ENCODE results near the gene HSBP1L1. TPM values are rescaled to one million over a fixed set of nuclear protein-coding genes. Genes with fewer than 3 reads are reported as not detected.

Gene HSBP1L1
- total RNA-seq, 1 donor from 2014 or later, result 1.3 TPM

GRCh38 chr18:79948719-79949411 lies 15.6 kb upstream of the HSBP1L1 start:
- Histone ChIP-seq H3K4me1 (peaks cover 11 to 23% of the 10 kb centered on the region in 2 donors), H3K36me3 (no peaks in the 10 kb centered on the region), H3K9me3 (no peaks in the 10 kb centered on the region), H3K27ac (no peak overlapping the region), H3K4me3 (peak overlapping the region in 1 of 2 donors; percentile 100), H3K27me3 (no peaks in the 10 kb centered on the region)
- peak in 1 of 2 donors; percentile 54 for DNase-seq (ENCODE audit: low spot score in 2 of 2)
- TF ChIP-seq CTCF (IDR thresholded peaks at IDR 0.05), result no peak
- intact Hi-C loops (cut with DNase I), result no loop called here

- Histone ChIP-seq H3K36me3 (no peaks in the 10 kb centered on the region), H3K4me3 (peak overlapping the region; percentile 98 to 100), H3K27ac (no peak overlapping the region), H3K27me3 (no peaks in the 10 kb centered on the region), H3K9me3 (no peaks in the 10 kb centered on the region), H3K4me1 (peaks cover 11 to 23% of the 10 kb centered on the region in 2 donors)
- peak in 1 of 2 donors; percentile 69 for DNase-seq (ENCODE audit: low spot score in 2 of 2)
- intact Hi-C loops (cut with DNase I), result loop anchor here (2.0 to 10.0 kb wide), 3 partner anchors 159 to 885 kb away; partner anchors contain the start of genes ADNP2 and ATP9B
- no peak for TF ChIP-seq CTCF (IDR thresholded peaks at IDR 0.05)
These were observed 14.6 kb upstream of the HSBP1L1 start for GRCh38 chr18:79949697-79950487.

- Histone ChIP-seq H3K36me3 (no peaks in the 10 kb centered on the region), H3K4me3 (peak overlapping the region; percentile 98 to 100), H3K9me3 (no peaks in the 10 kb centered on the region), H3K27ac (peak overlapping the region; percentile 68 to 75), H3K27me3 (no peaks in the 10 kb centered on the region), H3K4me1 (peaks cover 11 to 20% of the 10 kb centered on the region in 2 donors)
- DNase-seq (ENCODE audit: low spot score in 2 of 2), result peak in 1 of 2 donors; percentile 64
- intact Hi-C loops (cut with DNase I), result loop anchor here (1.0 to 10.0 kb wide), 5 partner anchors 38 to 886 kb away; partner anchors contain the start of genes ADNP2, ATP9B, RBFA and TXNL4A
- TF ChIP-seq CTCF (IDR thresholded peaks at IDR 0.05), result no peak
These were observed 13.7 kb upstream of the HSBP1L1 start for GRCh38 chr18:79950515-79951341.

GRCh38 chr18:79951545-79952455 lies 12.6 kb upstream of the HSBP1L1 start, which contains the start of gene SLC66A2:
Gene SLC66A2, minus strand, starts transcription at chr18:79951653. Its CDS starts 727 bp downstream, at chr18:79950926.
- peak in 1 of 3 experiments; percentile 4 for TF ChIP-seq CTCF (IDR thresholded peaks at IDR 0.05)
- no peaks in the 10 kb centered on the region for H3K9me3 ChIP-seq
- H3K27me3 ChIP-seq, result no peaks in the 10 kb centered on the region
- H3K27ac ChIP-seq, result peak within 1 kb of the TSS; percentile 68 to 75
- peaks cover 11 to 20% of the 10 kb centered on the region in 2 donors for H3K4me1 ChIP-seq
- H3K36me3 ChIP-seq, result no peaks in the 10 kb centered on the region
- peak; percentile 68 to 95 for DNase-seq (ENCODE audit: low spot score in 2 of 2)
- H3K4me3 ChIP-seq, result peak within 1 kb of the TSS; percentile 98 to 100
- intact Hi-C loops (cut with DNase I), result loop anchor here (1.0 to 10.0 kb wide), 6 partner anchors 37 to 887 kb away; partner anchors contain the start of genes ADNP2, ATP9B, RBFA and TXNL4A

Data from ascending aorta (tissue), 2 donors.